ENCODE data around the gene HSD3B2.
A peak's percentile ranks its signal among the peaks of the same experiment; 100 is the strongest.

The HSD3B2 gene

GRCh38 chr1:119404736-119405135 is 10.2 kb upstream of the HSD3B2 start:
- DNase-seq, result no peak

DNA sequence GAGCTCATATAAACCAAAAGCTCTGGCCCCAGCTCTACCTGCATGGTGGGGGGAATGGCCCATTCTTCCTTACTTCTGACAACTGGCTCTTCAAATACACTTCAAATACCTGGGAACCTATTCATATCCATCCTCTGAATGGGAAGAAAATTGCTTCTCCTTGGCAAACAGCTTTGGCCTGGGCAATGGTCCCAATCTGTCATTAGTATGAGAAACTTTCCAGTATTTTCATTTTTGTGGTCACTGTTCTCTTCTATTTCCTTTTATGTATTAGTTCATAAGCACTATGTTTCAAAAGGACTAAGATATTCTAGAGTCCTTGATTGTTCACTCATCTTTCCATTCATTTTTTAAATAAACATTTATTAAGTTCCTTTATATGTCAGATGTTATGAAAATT is 5.2 kb upstream of the HSD3B2 start:
- no peak for DNase-seq

DNA sequence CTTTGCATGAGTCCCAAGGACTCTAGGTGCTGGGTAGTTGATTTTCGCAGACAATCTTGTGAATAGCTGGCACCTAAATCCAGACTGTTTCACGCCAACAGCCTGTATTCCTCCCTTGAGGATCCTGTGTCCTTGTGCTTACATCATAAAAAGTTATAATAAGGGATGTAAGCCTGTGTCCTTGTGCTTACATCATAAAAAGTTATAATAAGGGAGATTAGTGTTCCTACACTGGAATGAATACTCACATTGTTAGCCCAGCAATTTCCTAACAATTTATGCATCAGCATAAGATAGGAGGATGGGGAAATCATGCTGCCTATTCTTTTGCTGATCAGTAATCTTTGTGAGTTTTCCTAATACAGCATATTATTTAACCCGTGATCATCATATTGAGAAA is 4.0 kb upstream of the HSD3B2 start:
- no peak for DNase-seq

DNA sequence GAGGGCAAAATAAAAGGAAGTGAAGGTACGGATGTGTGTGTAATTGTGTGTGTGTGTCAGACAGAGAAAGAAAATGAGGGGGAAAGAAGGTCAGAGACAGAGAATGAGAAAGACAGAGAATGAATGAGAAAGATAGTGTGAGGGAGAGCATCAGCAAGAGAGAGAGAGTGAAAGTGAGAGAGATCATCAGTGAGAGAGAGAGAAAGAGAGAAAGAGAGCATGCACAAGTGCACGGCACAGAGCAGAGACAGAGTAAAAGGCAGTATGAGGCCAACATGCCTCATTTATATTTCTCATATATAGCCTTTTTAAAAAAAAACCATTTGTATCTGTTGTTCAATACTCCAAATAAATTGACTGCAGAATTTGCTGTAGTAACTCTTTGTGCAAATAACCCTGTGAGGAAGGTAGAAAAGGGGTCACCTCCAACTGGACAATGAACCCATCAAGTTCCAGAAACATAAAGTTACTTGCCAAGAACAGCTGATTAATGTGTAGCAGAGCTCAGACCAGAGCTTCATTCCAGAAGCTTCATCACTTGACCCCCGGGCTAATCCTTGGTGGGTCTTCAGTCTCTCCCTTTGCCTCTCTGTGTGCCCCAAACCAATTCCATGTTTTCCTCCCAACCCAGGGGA is 1.2 kb downstream of the HSD3B2 start:
- no peak for DNase-seq

- DNase-seq, result no peak
Measured at GRCh38 chr1:119419109-119419508, 4.2 kb downstream of the HSD3B2 start.

DNA sequence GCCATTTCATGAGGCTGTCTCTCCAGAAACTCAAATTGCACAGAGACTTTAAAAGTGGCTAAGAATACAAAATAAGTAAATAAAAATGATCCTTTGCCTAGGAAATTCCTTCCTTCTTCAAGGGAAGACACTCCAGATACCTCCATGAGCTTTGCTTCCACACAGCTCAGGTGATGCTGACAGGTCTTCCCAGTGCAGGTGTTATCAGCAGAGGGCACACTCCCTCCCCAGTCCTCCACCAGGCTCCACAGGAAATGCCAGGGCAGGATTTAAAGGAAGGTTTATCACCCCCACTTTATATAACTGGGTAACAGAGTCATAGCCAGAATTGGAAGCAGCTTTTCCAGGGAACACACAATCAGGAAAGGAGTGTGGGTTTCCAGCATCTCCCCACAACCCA is 5.7 kb downstream of the HSD3B2 start:
- no peak for DNase-seq

DNA sequence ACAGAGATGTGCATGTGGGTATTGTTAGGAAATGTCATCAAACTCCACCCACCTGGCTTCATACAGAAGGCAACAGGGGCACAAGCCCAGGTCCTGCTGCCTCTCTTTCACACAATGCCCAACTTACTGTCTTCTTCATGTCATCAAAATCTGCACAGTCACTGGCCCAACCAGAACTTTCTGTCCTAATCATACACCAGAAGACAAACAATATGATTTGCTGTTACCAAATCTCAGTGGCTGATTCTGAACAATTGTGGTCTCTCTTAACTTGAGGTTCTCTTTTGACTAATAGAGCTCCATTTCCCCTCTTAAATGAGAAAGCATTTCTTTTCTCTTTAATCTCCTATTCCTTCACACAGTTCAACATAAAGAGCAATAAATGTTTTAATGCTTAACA is 7.7 kb downstream of the HSD3B2 start:
- DNase-seq, result no peak

DNA sequence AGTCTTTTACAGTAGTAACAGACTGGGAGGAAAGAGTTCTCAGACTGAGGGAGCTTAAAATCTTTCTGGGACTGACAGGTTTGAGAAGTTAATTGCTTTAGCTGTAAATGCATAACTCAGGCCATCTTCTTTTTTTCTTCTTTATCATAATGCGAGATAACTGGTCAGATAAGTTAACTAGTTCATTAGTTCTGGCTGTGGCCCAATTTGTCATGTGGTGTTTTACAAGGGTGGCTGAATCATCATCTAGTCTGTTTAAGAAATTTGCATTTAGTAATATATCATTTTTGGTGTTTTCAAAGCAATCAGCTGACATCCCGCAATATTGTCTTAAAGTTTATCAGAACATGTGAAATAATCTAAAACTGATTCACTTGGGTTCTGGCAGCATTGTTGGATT is 14.0 kb downstream of the HSD3B2 start:
- peak; percentile 1 for DNase-seq

DNA sequence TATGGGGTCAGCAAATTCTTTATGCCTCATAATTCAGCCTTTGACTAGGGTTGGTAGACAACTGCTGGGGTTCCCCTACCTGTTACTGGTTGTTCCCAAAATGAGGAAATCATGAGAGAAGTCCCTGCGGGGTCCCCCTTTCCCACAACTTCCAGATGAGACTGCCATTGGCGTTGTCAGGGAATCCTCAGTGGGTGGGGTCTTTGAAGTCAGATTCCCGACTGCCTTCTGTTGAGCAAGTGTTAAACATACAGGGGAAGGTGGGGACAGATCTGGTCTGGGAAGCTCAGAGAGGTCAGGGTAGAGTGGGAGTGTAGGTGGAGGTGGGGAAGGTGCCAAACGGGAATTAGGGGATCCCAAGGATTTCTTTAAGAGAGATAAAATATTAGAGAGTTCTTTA is 14.7 kb downstream of the HSD3B2 start:
- no peak for DNase-seq

DNA sequence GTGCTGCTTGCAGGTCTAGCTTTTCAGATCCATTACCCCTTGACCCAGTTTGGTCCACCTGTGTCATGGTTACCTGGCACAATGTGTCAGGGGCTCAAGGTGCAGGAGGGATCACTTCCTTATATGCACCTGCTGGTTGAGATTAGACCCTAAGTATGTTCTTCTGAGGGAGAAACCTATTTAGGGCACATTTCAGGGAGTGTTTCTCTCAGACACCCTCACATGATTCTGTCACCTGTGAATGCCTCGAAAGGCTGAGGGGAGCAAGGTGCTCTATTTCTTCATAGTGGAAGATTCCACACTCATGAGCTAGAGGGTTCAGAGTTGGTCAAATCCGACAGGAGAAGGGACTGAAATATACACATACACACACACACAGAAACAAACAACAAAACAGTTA is 15.5 kb downstream of the HSD3B2 start:
- DNase-seq, result no peak

DNA sequence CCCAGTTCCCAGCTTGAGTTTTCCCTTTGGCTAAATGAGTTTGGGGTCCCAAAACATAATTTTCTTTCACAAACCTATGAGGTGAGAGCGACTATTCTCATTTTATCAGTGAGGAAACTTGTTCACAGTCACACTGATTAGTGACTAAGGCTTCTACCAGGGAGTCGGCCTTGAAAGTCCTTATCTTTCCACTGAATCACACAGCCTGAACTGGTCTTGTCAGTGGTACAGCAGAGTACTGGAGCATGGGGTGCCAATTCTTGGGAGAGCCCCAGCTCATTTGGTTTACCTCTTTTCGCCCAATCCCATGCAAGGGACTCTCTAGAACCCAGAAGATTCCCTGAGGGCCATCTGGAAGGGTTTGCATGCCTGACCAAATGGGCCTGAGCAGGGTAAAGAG is 16.9 kb downstream of the HSD3B2 start:
- peak; percentile 2 for DNase-seq

GRCh38 chr1:119435052-119435451 is 20.1 kb downstream of the HSD3B2 start:
- no peak for DNase-seq

- no peak for DNase-seq
Measured at GRCh38 chr1:119438761-119439160, 23.8 kb downstream of the HSD3B2 start.

GRCh38 chr1:119440721-119441307 is 25.9 kb downstream of the HSD3B2 start:
- DNase-seq, result no peak

DNA sequence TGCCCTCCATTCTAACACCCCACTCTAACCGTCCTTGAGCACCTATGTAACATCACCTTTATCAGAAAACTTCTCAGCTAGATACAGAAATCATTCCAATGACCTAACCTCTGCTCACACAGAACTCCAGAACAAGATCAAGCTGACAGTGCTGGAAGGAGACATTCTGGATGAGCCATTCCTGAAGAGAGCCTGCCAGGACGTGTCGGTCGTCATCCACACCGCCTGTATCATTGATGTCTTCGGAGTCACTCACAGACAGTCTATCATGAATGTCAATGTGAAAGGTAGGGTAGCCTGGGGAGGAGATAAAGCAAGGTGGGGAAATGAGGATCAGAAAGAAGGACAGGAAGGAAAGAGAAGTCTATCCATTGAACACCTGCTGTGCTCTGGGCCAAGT is 27.8 kb downstream of the HSD3B2 start:
- no peak for DNase-seq

- DNase-seq, result no peak
Measured at GRCh38 chr1:119446321-119446720, 31.4 kb downstream of the HSD3B2 start.

GRCh38 chr1:119447344-119448126 is 32.6 kb downstream of the HSD3B2 start:
- no peak for DNase-seq

DNA sequence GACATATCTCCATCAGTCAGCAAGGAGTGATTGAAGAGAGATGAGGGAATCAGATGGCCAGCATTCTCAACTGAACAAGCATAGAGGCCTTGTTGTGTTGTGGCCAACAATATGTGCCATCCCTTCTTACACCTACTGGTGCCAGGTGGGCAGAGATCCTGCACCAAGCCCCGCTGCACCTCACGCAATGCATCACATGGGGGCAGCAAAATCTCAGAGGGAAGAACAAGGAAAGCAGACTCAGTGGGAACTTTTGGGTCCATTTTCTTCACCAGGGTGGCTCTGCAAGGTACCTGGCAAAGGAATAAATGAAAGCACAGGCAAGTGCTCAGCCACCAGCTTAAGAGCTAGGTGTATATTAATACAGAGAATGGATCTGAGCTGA is 33.2 kb downstream of the HSD3B2 start:
- DNase-seq, result no peak

GRCh38 chr1:119449971-119450370 is 35.0 kb downstream of the HSD3B2 start:
- DNase-seq, result peak; percentile 40

DNA sequence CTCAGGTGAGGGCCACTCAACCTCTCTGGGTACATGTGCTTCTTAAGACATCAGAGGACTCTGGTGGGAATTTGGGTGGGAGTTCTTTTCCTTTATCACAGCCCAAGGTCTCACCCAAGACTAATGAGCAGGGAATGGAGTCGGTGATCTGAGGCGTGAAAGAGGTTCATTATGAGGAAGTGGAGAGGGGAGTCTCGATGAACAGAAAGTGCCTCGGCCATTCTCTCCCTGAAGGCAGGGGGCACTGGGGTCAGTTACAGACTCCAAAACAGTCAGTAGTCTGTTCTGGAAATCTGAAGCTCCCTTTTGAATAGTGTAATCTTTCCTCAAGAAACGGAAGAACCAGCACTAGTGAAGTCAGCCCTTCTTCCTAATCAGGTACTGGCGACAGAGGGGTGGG is 36.2 kb downstream of the HSD3B2 start:
- DNase-seq, result no peak

DNA sequence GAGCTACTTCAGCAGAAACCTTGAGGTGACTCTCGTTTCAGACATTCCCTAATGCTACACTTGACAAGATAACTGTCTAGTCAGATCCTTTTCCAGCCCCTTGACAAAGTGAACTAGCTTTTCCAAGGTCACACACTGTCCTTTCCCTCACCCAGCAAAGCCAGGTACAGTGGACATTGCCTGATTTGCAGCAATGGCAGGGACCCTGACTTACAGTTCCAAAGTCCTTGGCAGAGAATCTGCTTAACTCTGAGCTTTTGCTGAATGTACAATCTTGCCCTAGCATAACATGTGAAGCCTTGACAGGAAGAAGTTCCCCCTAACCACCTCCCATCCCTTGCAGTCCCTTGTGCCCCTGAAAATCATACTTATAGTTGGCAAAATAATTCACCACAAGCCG is 37.1 kb downstream of the HSD3B2 start:
- no peak for DNase-seq

DNA sequence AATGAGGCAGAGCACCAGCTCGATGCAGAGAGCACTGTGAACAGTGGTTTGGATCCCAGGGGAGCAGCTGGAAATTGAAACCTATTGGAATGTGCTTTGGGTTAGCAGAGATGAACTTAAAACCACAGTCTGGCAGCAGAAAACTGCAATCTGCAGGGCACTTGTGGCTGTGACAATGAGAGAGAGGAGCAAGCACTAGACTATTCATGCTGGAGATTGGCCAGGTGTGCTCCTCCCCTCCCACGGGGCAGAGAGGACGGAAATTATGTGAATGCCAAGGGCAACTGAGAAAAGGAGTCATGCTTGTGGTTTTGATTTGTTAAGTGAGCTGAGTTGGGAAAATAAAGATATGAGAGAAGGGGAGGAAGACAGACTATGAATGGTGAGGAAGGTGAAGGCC is 38.1 kb downstream of the HSD3B2 start:
- no peak for DNase-seq

- DNase-seq, result no peak
Measured at GRCh38 chr1:119462964-119463363, 48.0 kb downstream of the HSD3B2 start.

DNA sequence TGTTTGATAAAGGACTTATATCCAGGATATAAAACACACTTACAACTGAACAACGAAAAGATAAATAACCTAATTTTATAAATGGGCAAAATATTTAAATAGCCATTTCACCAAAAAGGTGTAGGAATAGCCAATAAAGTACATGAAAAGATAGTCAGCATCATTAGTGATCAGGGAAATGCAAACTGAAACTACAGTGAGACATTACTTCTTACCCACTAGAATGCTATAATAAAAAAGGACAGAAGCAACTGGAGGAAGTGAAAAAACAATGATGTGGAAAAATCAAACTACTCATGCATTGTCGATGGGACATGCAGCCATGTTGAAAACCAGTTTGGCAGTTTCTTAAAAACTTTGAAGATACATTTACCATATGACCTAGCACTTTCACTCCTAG is 48.6 kb downstream of the HSD3B2 start:
- DNase-seq, result no peak

- DNase-seq, result no peak
Measured at GRCh38 chr1:119466445-119466844, 51.5 kb downstream of the HSD3B2 start.

All from hematopoietic multipotent progenitor cell treated with erythropoietin and hydrocortisone succinate and interleukin-3 and kit ligand, for 4 days (in vitro differentiated cells).